Stomach (tissue), 9 donors: Measurements from ENCODE around the gene SEPTIN6. TPM values are rescaled to one million over a fixed set of nuclear protein-coding genes. Genes with fewer than 3 reads are reported as not detected.

ENCODE experiments used
- DNase-seq, 2 donors: peaks; one replicate each; pipeline versions ENCODE4 v3.0.0 to v3.0.0-alpha.2; 2013 to 2019
- H3K27ac ChIP-seq, 5 donors: fragments of 200-600 bp in 4 of 5; sonication (generic) in 4 of 5; one replicate each; pipeline ENCODE4 v1.5.1; 2013 to 2019; ENCODE audit warnings: mild to moderate bottlenecking in 1 of 5, moderate library complexity in 1 of 5
- H3K27me3 ChIP-seq, 3 donors: fragments of 200-600 bp; sonication (generic); one replicate each; pipeline ENCODE4 v1.5.1; 2017 to 2019; ENCODE audit warnings: mixed run types in 1 of 3
- H3K36me3 ChIP-seq, 4 donors: fragments of 200-600 bp; sonication (generic); 1 replicate in 3 of 4; 2 replicates in 1 of 4; pipeline ENCODE4 v1.5.1; 2016 to 2019
- H3K4me1 ChIP-seq, 4 donors: fragments of 200-600 bp; sonication (generic); one replicate each; pipeline ENCODE4 v1.5.1; 2016 to 2019
- H3K4me3 ChIP-seq, 4 donors: fragments of 200-600 bp; sonication (generic) in 3 of 4; one replicate each; pipeline ENCODE4 v1.5.1; 2016 to 2019; ENCODE audit warnings: mild to moderate bottlenecking in 1 of 4
- H3K9me3 ChIP-seq, 4 donors: fragments of 200-600 bp; sonication (generic); one replicate each; pipeline ENCODE4 v1.5.1; 2016 to 2019
- CTCF ChIP-seq, 7 experiments: fragments of 450-650 bp in 4 of 7; fragments of 200-600 bp in 3 of 7; sonication (generic) in 3 of 7; IDR thresholded peaks; one replicate each; pipeline ENCODE4 v1.5.1; 2016 to 2019; ENCODE audit warnings: antibody characterized with exemption in 7 of 7, control low read depth in 2 of 7, mild to moderate bottlenecking in 1 of 7
- EP300 ChIP-seq: sonication (generic); formaldehyde crosslinking; IDR thresholded peaks from one replicate; pipeline ENCODE4 v1.6.1; 2017; ENCODE audit warnings: antibody characterized with exemption
- POLR2A ChIP-seq, 4 donors: fragments of 450-650 bp; IDR thresholded peaks; one replicate each; pipeline ENCODE4 v1.6.1; 2016; ENCODE audit warnings: antibody characterized with exemption in 4 of 4, control low read depth in 2 of 4, mild to moderate bottlenecking in 1 of 4, moderate library complexity in 1 of 4
- POLR2AphosphoS5 ChIP-seq, 3 donors: sonication (generic); formaldehyde crosslinking; IDR thresholded peaks; one replicate each; pipeline ENCODE4 v1.6.1; 2016; ENCODE audit warnings: antibody characterized with exemption in 3 of 3
- WGBS, 5 donors: extraction: QIAGEN DNeasy Blood & Tissue Kit in 3 of 5; methylation state at CpG; one replicate each; pipeline versions ENCODE4 v1.1.5 to v1.1.7; 2013 to 2018; 5-methylcytosine and 5-hydroxymethylcytosine counted together
- intact Hi-C: fragments of 100-400 bp; cut with DNase I; formaldehyde crosslinking; loops from one replicate; pipeline ENCODE4 v1.15.1; 2023; ENCODE audit warnings: low total_unique reads
- polyA plus RNA-seq, 3 donors: library from polyadenylated mRNA; stranded (reverse); fragments of 200-250 nt; gene quantifications; one replicate each; pipeline ENCODE4 v1.2.3, GENCODE V29; 2013
- total RNA-seq, 5 donors: library from RNA; depleted of rRNA; stranded (reverse); fragments of >200 nt; gene quantifications; one replicate each; pipeline versions ENCODE4 v1.1.0 to v1.2.3, GENCODE V29; 2014 to 2016
- donor health status: healthy with polysubstance abuse.
- donor health status: Bipolar disorder and iron deficiency.
- donor health status: healthy.

SEPTIN6 gene
- total and polyA plus RNA-seq, 8 donors: 7.6 to 35.3 (median 14.6) TPM

GRCh38 chrX:119690921-119691716 lies 1.8 kb downstream of the SEPTIN6 start:
- intact Hi-C loops: no loop called here
- H3K4me3 ChIP-seq: peak overlapping the region in 2 of 4 donors; percentile 69 to 81
- WGBS, 5 donors: 44 to 69% (median 58%) methylated on average over 8 of the region's 8 CpGs

GRCh38 chrX:119688911-119689321 lies 4.1 kb downstream of the SEPTIN6 start:
- Histone ChIP-seq H3K4me3 (no peak overlapping the region), H3K27me3 (no peaks in the 10 kb centered on the region), H3K27ac (peak overlapping the region in 1 of 5 donors; percentile 21), H3K9me3 (no peaks in the 10 kb centered on the region), H3K4me1 (peaks cover 0 to 43% (median 13%) of the 10 kb centered on the region in 4 donors), H3K36me3 (no peaks in the 10 kb centered on the region)
- no peak for DNase-seq
- 67 to 80% (median 72%) methylated on average over 4 of the region's 4 CpGs for WGBS, 5 donors
- intact Hi-C loops: no loop called here
- TF ChIP-seq EP300 (no peak), POLR2A (IDR thresholded peaks at IDR 0.05) (no peak), POLR2AphosphoS5 (IDR thresholded peaks at IDR 0.05) (no peak), CTCF (IDR thresholded peaks at IDR 0.05) (no peak)

More at GRCh38 chrX:119690921-119691716, 1.8 kb downstream of the SEPTIN6 start:
- Histone ChIP-seq H3K27ac (peak overlapping the region in 2 of 5 donors; percentile 1 to 87), H3K27me3 (no peaks in the 10 kb centered on the region), H3K4me1 (peaks cover 0 to 30% (median 15%) of the 10 kb centered on the region in 4 donors), H3K36me3 (no peaks in the 10 kb centered on the region), H3K9me3 (no peaks in the 10 kb centered on the region)
- DNase-seq: peak in 1 of 2 donors; percentile 65
- TF ChIP-seq CTCF (IDR thresholded peaks at IDR 0.05) (no peak), POLR2AphosphoS5 (IDR thresholded peaks at IDR 0.05) (no peak), EP300 (no peak), POLR2A (IDR thresholded peaks at IDR 0.05) (no peak)

GRCh38 chrX:119687661-119688413 lies 5.1 kb downstream of the SEPTIN6 start:
- Histone ChIP-seq H3K27me3 (no peaks in the 10 kb centered on the region), H3K36me3 (no peaks in the 10 kb centered on the region), H3K4me1 (peaks cover 0 to 38% (median 7%) of the 10 kb centered on the region in 4 donors), H3K9me3 (no peaks in the 10 kb centered on the region), H3K4me3 (no peak overlapping the region), H3K27ac (peak overlapping the region in 3 of 5 donors; percentile 17 to 84 (median 21))
- intact Hi-C loops: no loop called here
- WGBS, 5 donors: 42 to 64% (median 57%) methylated on average over 5 of the region's 5 CpGs
- no peak for DNase-seq
- TF ChIP-seq CTCF (IDR thresholded peaks at IDR 0.05) (no peak), EP300 (no peak), POLR2AphosphoS5 (IDR thresholded peaks at IDR 0.05) (no peak), POLR2A (IDR thresholded peaks at IDR 0.05) (no peak)

GRCh38 chrX:119686087-119686691 lies 6.8 kb downstream of the SEPTIN6 start:
- DNase-seq: peak in 1 of 2 donors; percentile 38
- no peaks in the 10 kb centered on the region for H3K27me3 ChIP-seq
- TF ChIP-seq CTCF (IDR thresholded peaks at IDR 0.05) (no peak), POLR2AphosphoS5 (IDR thresholded peaks at IDR 0.05) (no peak), EP300 (no peak), POLR2A (IDR thresholded peaks at IDR 0.05) (no peak)
- 57 to 79% (median 64%) methylated on average over 8 to 12 of the region's 12 CpGs for whole genome bisulfite sequencing, 5 donors
- intact Hi-C loops: no loop called here
- peaks cover 0 to 38% (median 3%) of the 10 kb centered on the region in 4 donors for H3K4me1 ChIP-seq
- H3K9me3 ChIP-seq: no peaks in the 10 kb centered on the region
- peak overlapping the region; percentile 61 to 84 (median 81) for H3K27ac ChIP-seq
- no peak overlapping the region for H3K4me3 ChIP-seq
- no peaks in the 10 kb centered on the region for H3K36me3 ChIP-seq
